Activated T-cell treated with anti-CD3 and anti-CD28 coated beads for 4 hours (primary cell): ENCODE results near the gene IQCF5.
"Not testable (repeated sequence)": the region's sequence is repeated elsewhere in the genome, so short reads cannot be mapped to it uniquely, and the experiment has no call there.

ENCODE experiments used
- DNase-seq: peaks from one replicate; pipeline ENCODE4 v3.0.0-alpha.2; 2020

IQCF5 gene

GRCh38 chr3:51862886-51863285 is 12.5 kb downstream of the IQCF5 start:
- no peak for DNase-seq

- DNase-seq: no peak
Observed at GRCh38 chr3:51860703-51861665, 14.4 kb downstream of the IQCF5 start, which contains the start of gene IQCF2. TSS of gene IQCF2 (plus strand) at chr3:51861615. CDS start at chr3:51861667, 52 bp downstream.

- DNase-seq: not testable (repeated sequence)
Observed at GRCh38 chr3:51855411-51855810, 20.0 kb downstream of the IQCF5 start.

- no peak for DNase-seq
Observed at GRCh38 chr3:51845129-51845528, 30.3 kb downstream of the IQCF5 start.

- DNase-seq: no peak
Observed at GRCh38 chr3:51836606-51837005, 38.8 kb downstream of the IQCF5 start.

- DNase-seq: no peak
Observed at GRCh38 chr3:51830836-51831385, 44.5 kb downstream of the IQCF5 start.

- DNase-seq: no peak
Observed at GRCh38 chr3:51830345-51830744, 45.1 kb downstream of the IQCF5 start.

GRCh38 chr3:51828297-51828696 is 47.1 kb downstream of the IQCF5 start:
- DNase-seq: no peak
